Head of caudate nucleus (tissue), 42 donors: ENCODE results near the gene NEURL1.

Experiments used
- DNase-seq, 42 donors: peaks; one replicate each; pipeline versions ENCODE4 v3.0.0 to v3.0.0-alpha.2; 2020 to 2021; ENCODE audit warnings: mixed read lengths in 7 of 42
- intact Hi-C: fragments of 100-400 bp; cut with DNase I; formaldehyde crosslinking; loops from one replicate; pipeline ENCODE4 v1.15.0; 2022

Gene NEURL1

GRCh38 chr10:103457896-103458583 is 35.5 kb upstream of the NEURL1 start:
- DNase-seq = no peak
- intact Hi-C loops = no loop called here

- intact Hi-C loops = no loop called here
- DNase-seq = peak in 1 of 42 donors; percentile 18
Measured at GRCh38 chr10:103458720-103459119, 34.8 kb upstream of the NEURL1 start, which contains the start of gene CALHM1. Gene CALHM1 (minus strand): TSS chr10:103458900. CDS start chr10:103458751, 149 bp downstream.

GRCh38 chr10:103459615-103460014 is 33.9 kb upstream of the NEURL1 start:
- intact Hi-C loops = no loop called here
- no peak for DNase-seq

- intact Hi-C loops = no loop called here
Measured at GRCh38 chr10:103463499-103463898, 30.0 kb upstream of the NEURL1 start.

GRCh38 chr10:103465411-103466179 is 27.9 kb upstream of the NEURL1 start:
- intact Hi-C loops = no loop called here

More at GRCh38 chr10:103463499-103463898, 30.0 kb upstream of the NEURL1 start:
- DNase-seq = no peak

GRCh38 chr10:103466734-103467133 is 26.8 kb upstream of the NEURL1 start:
- intact Hi-C loops = no loop called here

More at GRCh38 chr10:103465411-103466179, 27.9 kb upstream of the NEURL1 start:
- peak in 4 of 42 donors; percentile 8 to 48 (median 26) for DNase-seq

GRCh38 chr10:103467406-103467805 is 26.1 kb upstream of the NEURL1 start:
- no peak for DNase-seq
- intact Hi-C loops = no loop called here

More at GRCh38 chr10:103466734-103467133, 26.8 kb upstream of the NEURL1 start:
- no peak for DNase-seq

GRCh38 chr10:103469201-103469600 is 24.3 kb upstream of the NEURL1 start:
- no peak for DNase-seq

GRCh38 chr10:103470761-103471653 is 22.5 kb upstream of the NEURL1 start:
- intact Hi-C loops = no loop called here
- DNase-seq = no peak

More at GRCh38 chr10:103469201-103469600, 24.3 kb upstream of the NEURL1 start:
- intact Hi-C loops = no loop called here

GRCh38 chr10:103472005-103472404 is 21.5 kb upstream of the NEURL1 start:
- no peak for DNase-seq
- intact Hi-C loops = no loop called here

GRCh38 chr10:103473261-103473671 is 20.2 kb upstream of the NEURL1 start:
- intact Hi-C loops = no loop called here
- DNase-seq = no peak

- intact Hi-C loops = no loop called here
- no peak for DNase-seq
Measured at GRCh38 chr10:103474077-103474476, 19.4 kb upstream of the NEURL1 start.

- intact Hi-C loops = no loop called here
- no peak for DNase-seq
Measured at GRCh38 chr10:103475437-103475836, 18.1 kb upstream of the NEURL1 start.

- intact Hi-C loops = no loop called here
- no peak for DNase-seq
Measured at GRCh38 chr10:103476046-103476768, 17.3 kb upstream of the NEURL1 start.

GRCh38 chr10:103478671-103479070 is 14.8 kb upstream of the NEURL1 start:
- intact Hi-C loops = no loop called here
- no peak for DNase-seq

- intact Hi-C loops = no loop called here
- DNase-seq = no peak
Measured at GRCh38 chr10:103479135-103479534, 14.4 kb upstream of the NEURL1 start, which contains the start of gene CALHM3. Gene CALHM3 (minus strand): TSS chr10:103479240. CDS start chr10:103479032, 208 bp downstream.

GRCh38 chr10:103480521-103480920 is 13.0 kb upstream of the NEURL1 start:
- DNase-seq = no peak
- intact Hi-C loops = no loop called here

GRCh38 chr10:103481974-103482531 is 11.5 kb upstream of the NEURL1 start:
- intact Hi-C loops = no loop called here

More at GRCh38 chr10:103481974-103482531, 11.5 kb upstream of the NEURL1 start:
- DNase-seq = no peak
